Measurements from ENCODE around the gene DAPK2. TPM values are rescaled to one million over a fixed set of nuclear protein-coding genes. Genes with fewer than 3 reads are reported as not detected.

Gene DAPK2
- total and polyA plus RNA-seq, 2 of the 13 experiments (the other 11 are each of a cell fraction or from before 2014, with no cell fraction given) = 0.33 to 0.63 TPM

DNA sequence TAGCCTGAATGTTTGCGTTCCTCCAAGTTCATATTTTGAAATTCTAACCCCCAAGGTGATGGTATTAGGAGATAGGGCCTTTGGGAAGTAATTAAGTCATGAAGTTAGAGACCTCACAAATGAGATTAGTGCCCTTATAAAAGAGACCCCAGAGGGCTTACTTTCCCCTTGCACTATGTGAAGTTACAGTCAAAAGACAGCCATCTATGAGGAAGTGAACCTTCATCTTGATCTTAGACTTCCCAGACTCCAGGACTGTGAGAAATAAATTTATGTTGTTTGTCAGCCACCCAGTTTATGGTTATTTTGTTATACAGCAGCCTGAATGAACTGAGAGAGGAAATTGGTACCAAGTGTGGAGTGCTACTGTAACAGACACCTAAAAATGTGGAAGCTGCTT is 74.4 kb downstream of the DAPK2 start:
- ATAC-seq (no peak), FAIRE-seq (no peak), DNase-seq (ENCODE audit: low spot score) (no peak)
- H3K4me1 ChIP-seq (ENCODE audit: insufficient read depth, low read length) = peaks cover 9% of the 10 kb centered on the region
- intact Hi-C loops (cut with micrococcal nuclease; ENCODE audit: unreplicated experiment) (no loop called here), in situ Hi-C loops (cut with HindIII; ENCODE audit: extremely low pct_ligation_motif_present, low pct_unique_long_range_greater_than_20kb) (no loop called here)
- H3K27ac ChIP-seq (ENCODE audit: extremely low read length, insufficient read depth, low read length) = no peak overlapping the region
- no peaks in the 10 kb centered on the region for H3K27me3 ChIP-seq (ENCODE audit: control insufficient read depth in 1 of 2, insufficient read depth in 2 of 2, low read length in 2 of 2)
- 71% methylated on average over 1 of the region's 1 CpG for WGBS (ENCODE audit: low lambda C conversion rate)
- BruUV-seq (replicated peaks) = no TSS peak
- no peak overlapping the region for H3K4me2 ChIP-seq (ENCODE audit: low read depth, low read length)
- H3K9me3 ChIP-seq (ENCODE audit: low read length) = no peaks in the 10 kb centered on the region
- H2AFZ ChIP-seq (ENCODE audit: low read length) = no peak overlapping the region
- ChIA-PET CTCF (ENCODE audit: low intra/inter-chr PET ratio, low total read pairs) (no interaction called here), POLR2A (no interaction called here)
- H3K36me3 ChIP-seq (replicated peaks in 1 of 2; ENCODE audit: control insufficient read depth in 1 of 2, insufficient read depth in 2 of 2, low read length in 2 of 2) = no peaks in the 10 kb centered on the region
- no peaks in the 10 kb centered on the region for H4K20me1 ChIP-seq (ENCODE audit: insufficient read depth, low read length)
- H3K4me3 ChIP-seq (replicated peaks in 1 of 3; ENCODE audit: insufficient read depth in 1 of 3, low read depth in 2 of 3, low read length in 3 of 3) = no peak overlapping the region
- no peak overlapping the region for H3K9ac ChIP-seq (ENCODE audit: insufficient read depth, low read depth, low read length)
- no peaks in the 10 kb centered on the region for H3K79me2 ChIP-seq (ENCODE audit: insufficient read depth, low read length)
- TF ChIP-seq MAZ (IDR thresholded peaks at IDR 0.05; ENCODE audit: borderline replicate concordance, low read depth, low read length) (no peak), MAZ (CRISPR knock-in tag; IDR thresholded peaks at IDR 0.05; ENCODE audit: low read depth) (no peak), GABPA (IDR thresholded peaks at IDR 0.05; ENCODE audit: low read depth, low read length) (no peak), GABPA (CRISPR knock-in tag; IDR thresholded peaks at IDR 0.05; ENCODE audit: low read depth) (no peak), CC2D1A (CRISPR knock-in tag; IDR thresholded peaks at IDR 0.05) (no peak), CBX1 (IDR thresholded peaks at IDR 0.05; ENCODE audit: low read depth) (no peak), ZNF10 (CRISPR knock-in tag; IDR thresholded peaks at IDR 0.05; ENCODE audit: borderline replicate concordance, low read depth) (no peak), ZFX (CRISPR knock-in tag; IDR thresholded peaks at IDR 0.05; ENCODE audit: low read depth) (no peak), RORA (CRISPR knock-in tag; IDR thresholded peaks at IDR 0.05) (no peak), PAF1 (CRISPR knock-in tag; IDR thresholded peaks at IDR 0.05) (no peak), ZNF616 (CRISPR knock-in tag; IDR thresholded peaks at IDR 0.05; ENCODE audit: low read depth) (no peak), ZNF350 (CRISPR knock-in tag; IDR thresholded peaks at IDR 0.05; ENCODE audit: borderline replicate concordance, low read depth) (no peak), HNRNPL (IDR thresholded peaks at IDR 0.05; ENCODE audit: low read depth, low read length) (no peak), ZMYM3 (CRISPR knock-in tag; IDR thresholded peaks at IDR 0.05) (no peak)
- TF ChIP-seq, protein P1, sequence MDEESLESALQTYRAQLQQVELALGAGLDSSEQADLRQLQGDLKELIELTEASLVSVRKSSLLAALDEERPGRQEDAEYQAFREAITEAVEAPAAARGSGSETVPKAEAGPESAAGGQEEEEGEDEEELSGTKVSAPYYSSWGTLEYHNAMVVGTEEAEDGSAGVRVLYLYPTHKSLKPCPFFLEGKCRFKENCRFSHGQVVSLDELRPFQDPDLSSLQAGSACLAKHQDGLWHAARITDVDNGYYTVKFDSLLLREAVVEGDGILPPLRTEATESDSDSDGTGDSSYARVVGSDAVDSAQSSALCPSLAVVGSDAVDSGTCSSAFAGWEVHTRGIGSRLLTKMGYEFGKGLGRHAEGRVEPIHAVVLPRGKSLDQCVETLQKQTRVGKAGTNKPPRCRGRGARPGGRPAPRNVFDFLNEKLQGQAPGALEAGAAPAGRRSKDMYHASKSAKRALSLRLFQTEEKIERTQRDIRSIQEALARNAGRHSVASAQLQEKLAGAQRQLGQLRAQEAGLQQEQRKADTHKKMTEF (CRISPR knock-in tag; IDR thresholded peaks at IDR 0.05) = no peak
- TF ChIP-seq, protein P2, sequence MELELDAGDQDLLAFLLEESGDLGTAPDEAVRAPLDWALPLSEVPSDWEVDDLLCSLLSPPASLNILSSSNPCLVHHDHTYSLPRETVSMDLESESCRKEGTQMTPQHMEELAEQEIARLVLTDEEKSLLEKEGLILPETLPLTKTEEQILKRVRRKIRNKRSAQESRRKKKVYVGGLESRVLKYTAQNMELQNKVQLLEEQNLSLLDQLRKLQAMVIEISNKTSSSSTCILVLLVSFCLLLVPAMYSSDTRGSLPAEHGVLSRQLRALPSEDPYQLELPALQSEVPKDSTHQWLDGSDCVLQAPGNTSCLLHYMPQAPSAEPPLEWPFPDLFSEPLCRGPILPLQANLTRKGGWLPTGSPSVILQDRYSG (CRISPR knock-in tag; IDR thresholded peaks at IDR 0.05) = no peak
- TF ChIP-seq, protein P3, sequence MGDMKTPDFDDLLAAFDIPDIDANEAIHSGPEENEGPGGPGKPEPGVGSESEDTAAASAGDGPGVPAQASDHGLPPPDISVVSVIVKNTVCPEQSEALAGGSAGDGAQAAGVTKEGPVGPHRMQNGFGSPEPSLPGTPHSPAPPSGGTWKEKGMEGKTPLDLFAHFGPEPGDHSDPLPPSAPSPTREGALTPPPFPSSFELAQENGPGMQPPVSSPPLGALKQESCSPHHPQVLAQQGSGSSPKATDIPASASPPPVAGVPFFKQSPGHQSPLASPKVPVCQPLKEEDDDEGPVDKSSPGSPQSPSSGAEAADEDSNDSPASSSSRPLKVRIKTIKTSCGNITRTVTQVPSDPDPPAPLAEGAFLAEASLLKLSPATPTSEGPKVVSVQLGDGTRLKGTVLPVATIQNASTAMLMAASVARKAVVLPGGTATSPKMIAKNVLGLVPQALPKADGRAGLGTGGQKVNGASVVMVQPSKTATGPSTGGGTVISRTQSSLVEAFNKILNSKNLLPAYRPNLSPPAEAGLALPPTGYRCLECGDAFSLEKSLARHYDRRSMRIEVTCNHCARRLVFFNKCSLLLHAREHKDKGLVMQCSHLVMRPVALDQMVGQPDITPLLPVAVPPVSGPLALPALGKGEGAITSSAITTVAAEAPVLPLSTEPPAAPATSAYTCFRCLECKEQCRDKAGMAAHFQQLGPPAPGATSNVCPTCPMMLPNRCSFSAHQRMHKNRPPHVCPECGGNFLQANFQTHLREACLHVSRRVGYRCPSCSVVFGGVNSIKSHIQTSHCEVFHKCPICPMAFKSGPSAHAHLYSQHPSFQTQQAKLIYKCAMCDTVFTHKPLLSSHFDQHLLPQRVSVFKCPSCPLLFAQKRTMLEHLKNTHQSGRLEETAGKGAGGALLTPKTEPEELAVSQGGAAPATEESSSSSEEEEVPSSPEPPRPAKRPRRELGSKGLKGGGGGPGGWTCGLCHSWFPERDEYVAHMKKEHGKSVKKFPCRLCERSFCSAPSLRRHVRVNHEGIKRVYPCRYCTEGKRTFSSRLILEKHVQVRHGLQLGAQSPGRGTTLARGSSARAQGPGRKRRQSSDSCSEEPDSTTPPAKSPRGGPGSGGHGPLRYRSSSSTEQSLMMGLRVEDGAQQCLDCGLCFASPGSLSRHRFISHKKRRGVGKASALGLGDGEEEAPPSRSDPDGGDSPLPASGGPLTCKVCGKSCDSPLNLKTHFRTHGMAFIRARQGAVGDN (CRISPR knock-in tag; IDR thresholded peaks at IDR 0.05) = no peak
- TF ChIP-seq, protein P4, sequence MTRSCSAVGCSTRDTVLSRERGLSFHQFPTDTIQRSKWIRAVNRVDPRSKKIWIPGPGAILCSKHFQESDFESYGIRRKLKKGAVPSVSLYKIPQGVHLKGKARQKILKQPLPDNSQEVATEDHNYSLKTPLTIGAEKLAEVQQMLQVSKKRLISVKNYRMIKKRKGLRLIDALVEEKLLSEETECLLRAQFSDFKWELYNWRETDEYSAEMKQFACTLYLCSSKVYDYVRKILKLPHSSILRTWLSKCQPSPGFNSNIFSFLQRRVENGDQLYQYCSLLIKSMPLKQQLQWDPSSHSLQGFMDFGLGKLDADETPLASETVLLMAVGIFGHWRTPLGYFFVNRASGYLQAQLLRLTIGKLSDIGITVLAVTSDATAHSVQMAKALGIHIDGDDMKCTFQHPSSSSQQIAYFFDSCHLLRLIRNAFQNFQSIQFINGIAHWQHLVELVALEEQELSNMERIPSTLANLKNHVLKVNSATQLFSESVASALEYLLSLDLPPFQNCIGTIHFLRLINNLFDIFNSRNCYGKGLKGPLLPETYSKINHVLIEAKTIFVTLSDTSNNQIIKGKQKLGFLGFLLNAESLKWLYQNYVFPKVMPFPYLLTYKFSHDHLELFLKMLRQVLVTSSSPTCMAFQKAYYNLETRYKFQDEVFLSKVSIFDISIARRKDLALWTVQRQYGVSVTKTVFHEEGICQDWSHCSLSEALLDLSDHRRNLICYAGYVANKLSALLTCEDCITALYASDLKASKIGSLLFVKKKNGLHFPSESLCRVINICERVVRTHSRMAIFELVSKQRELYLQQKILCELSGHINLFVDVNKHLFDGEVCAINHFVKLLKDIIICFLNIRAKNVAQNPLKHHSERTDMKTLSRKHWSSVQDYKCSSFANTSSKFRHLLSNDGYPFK (CRISPR knock-in tag; IDR thresholded peaks at IDR 0.05; ENCODE audit: borderline replicate concordance) = no peak

Measured in HepG2 (cell line).